Mesenchymal stem cell (in vitro differentiated cells and primary cell): Measurements from ENCODE around the gene ACTR6.

Experiments used
- DNase-seq: peaks from one replicate; pipeline ENCODE4 v3.0.0-alpha.2; 2013
- H2AFZ ChIP-seq: one replicate; pipeline ENCODE4 v1.6.1; 2013; ENCODE audit warnings: low read depth, mild to moderate bottlenecking, control low read depth, inconsistent platforms, low read length, moderate library complexity
- H2AK5ac ChIP-seq: 2 replicates; pipeline ENCODE4 v1.6.1; 2013; ENCODE audit warnings: low read length, moderate library complexity, mild to moderate bottlenecking, inconsistent platforms; ENCODE audit not compliant: severe bottlenecking
- H2BK120ac ChIP-seq: one replicate; pipeline ENCODE4 v1.6.1; 2013; ENCODE audit warnings: low read depth, mild to moderate bottlenecking, inconsistent platforms, low read length, moderate library complexity
- H2BK12ac ChIP-seq, 2 experiments: one replicate each; pipeline ENCODE4 v1.6.1; 2013; ENCODE audit warnings: inconsistent platforms in 2 of 2, low read length in 2 of 2, mild to moderate bottlenecking in 2 of 2, moderate library complexity in 2 of 2, control low read depth in 1 of 2
- H2BK15ac ChIP-seq: one replicate; pipeline ENCODE4 v1.6.1; 2013; ENCODE audit warnings: mild to moderate bottlenecking, low read depth, inconsistent platforms; ENCODE audit not compliant: poor library complexity, severe bottlenecking
- H2BK5ac ChIP-seq: 2 replicates; pipeline ENCODE4 v1.6.1; 2013; ENCODE audit warnings: low read depth, mild to moderate bottlenecking, low read length, control low read depth, inconsistent platforms; ENCODE audit not compliant: poor library complexity, severe bottlenecking
- H3K14ac ChIP-seq, 2 experiments: one replicate each; pipeline ENCODE4 v1.6.1; 2013; ENCODE audit warnings: inconsistent platforms in 2 of 2, low read length in 2 of 2, control low read depth in 1 of 2, mild to moderate bottlenecking in 1 of 2, moderate library complexity in 1 of 2
- H3K18ac ChIP-seq, 2 experiments: one replicate each; pipeline ENCODE4 v1.6.1; 2013; ENCODE audit warnings: inconsistent platforms in 2 of 2, low read length in 2 of 2, control low read depth in 1 of 2, low read depth in 1 of 2, mild to moderate bottlenecking in 1 of 2
- H3K23ac ChIP-seq, 2 experiments: one replicate each; pipeline ENCODE4 v1.6.1; 2013; ENCODE audit warnings: inconsistent platforms in 2 of 2, low read length in 2 of 2, mild to moderate bottlenecking in 2 of 2, moderate library complexity in 2 of 2, control low read depth in 1 of 2
- H3K27ac ChIP-seq: 2 replicates; pipeline ENCODE4 v1.5.1; 2013; ENCODE audit warnings: mild to moderate bottlenecking, moderate library complexity, low read length, control low read depth, inconsistent platforms; ENCODE audit not compliant: poor library complexity, severe bottlenecking
- H3K27me3 ChIP-seq, 2 experiments: 2 replicates each; pipeline versions ENCODE4 v1.6.1 to v1.7.0; 2013; ENCODE audit warnings: low read length in 2 of 2, mild to moderate bottlenecking in 2 of 2, moderate library complexity in 2 of 2, control low read depth in 1 of 2, inconsistent platforms in 1 of 2; ENCODE audit not compliant: control insufficient read depth in 1 of 2, insufficient read depth in 1 of 2
- H3K36me3 ChIP-seq, 2 experiments: 2 replicates each; pipeline versions ENCODE4 v1.6.1 to v1.7.0; 2013; ENCODE audit warnings: low read length in 2 of 2, control low read depth in 1 of 2, inconsistent platforms in 1 of 2, low read depth in 1 of 2, mild to moderate bottlenecking in 1 of 2; ENCODE audit not compliant: insufficient read depth in 2 of 2, control insufficient read depth in 1 of 2
- H3K4ac ChIP-seq, 2 experiments: one replicate each; pipeline ENCODE4 v1.6.1; 2013; ENCODE audit warnings: inconsistent platforms in 2 of 2, low read length in 2 of 2, mild to moderate bottlenecking in 2 of 2, moderate library complexity in 2 of 2, control low read depth in 1 of 2, low read depth in 1 of 2
- H3K4me1 ChIP-seq: 2 replicates; pipeline ENCODE4 v1.6.1; 2013; ENCODE audit warnings: low read depth, low read length, control low read depth; ENCODE audit not compliant: control insufficient read depth, insufficient read depth
- H3K4me2 ChIP-seq: 2 replicates; pipeline ENCODE4 v1.6.1; 2013; ENCODE audit warnings: low read length, mild to moderate bottlenecking, inconsistent platforms; ENCODE audit not compliant: poor library complexity, severe bottlenecking
- H3K4me3 ChIP-seq, 2 experiments: 2 replicates each; pipeline versions ENCODE4 v1.5.1 to v1.7.0; 2013; ENCODE audit warnings: low read length in 2 of 2, mild to moderate bottlenecking in 2 of 2, control low read depth in 1 of 2, low read depth in 1 of 2; ENCODE audit not compliant: insufficient read depth in 1 of 2
- H3K79me1 ChIP-seq: replicated peaks from 2 replicates; pipeline ENCODE4 v1.6.1; 2013; ENCODE audit warnings: mild to moderate bottlenecking, control low read depth, low read length, inconsistent platforms; ENCODE audit not compliant: poor library complexity, severe bottlenecking
- H3K9ac ChIP-seq: 2 replicates; pipeline ENCODE4 v1.7.0; 2013; ENCODE audit warnings: mild to moderate bottlenecking, low read length, moderate library complexity
- H3K9me3 ChIP-seq: 2 replicates; pipeline ENCODE4 v1.7.0; 2013; ENCODE audit warnings: mild to moderate bottlenecking, low read length; ENCODE audit not compliant: control insufficient read depth
- H4K8ac ChIP-seq: one replicate; pipeline ENCODE4 v1.6.1; 2013; ENCODE audit warnings: inconsistent platforms, mild to moderate bottlenecking, low read length, moderate library complexity
- H4K91ac ChIP-seq: one replicate; pipeline ENCODE4 v1.6.1; 2013; ENCODE audit warnings: mild to moderate bottlenecking, low read length, inconsistent platforms
- WGBS: methylation state at CpG from one replicate; pipeline ENCODE4 v1.1.7; 2013; ENCODE audit warnings: mixed read lengths; 5-methylcytosine and 5-hydroxymethylcytosine counted together

Gene ACTR6

GRCh38 chr12:100267603-100268281 is 67.1 kb downstream of the ACTR6 start:
- H4K8ac ChIP-seq: peak overlapping the region; percentile 51
- peak overlapping the region; percentile 67 for H2BK5ac ChIP-seq
- H3K27me3 ChIP-seq: no peaks in the 10 kb centered on the region
- peak overlapping the region; percentile 44 to 91 for H3K18ac ChIP-seq
- peak overlapping the region; percentile 70 for H2BK15ac ChIP-seq
- H3K4me2 ChIP-seq: peak overlapping the region; percentile 77
- no peak overlapping the region for H2BK12ac ChIP-seq
- peak overlapping the region; percentile 90 for H3K27ac ChIP-seq
- peak overlapping the region in 1 of 2 experiments; percentile 87 for H3K23ac ChIP-seq
- DNase-seq: peak; percentile 55
- peak overlapping the region; percentile 99 for H3K9ac ChIP-seq
- WGBS: under 1% methylated on average over 25 of the region's 33 CpGs
- peak overlapping the region in 1 of 2 experiments; percentile 4 for H3K14ac ChIP-seq
- peak overlapping the region; percentile 82 for H4K91ac ChIP-seq
- H3K79me1 ChIP-seq: peaks cover 2% of the 10 kb centered on the region
- H3K36me3 ChIP-seq: peaks cover 0 to 4% of the 10 kb centered on the region in 2 experiments
- peak overlapping the region; percentile 95 to 96 for H3K4me3 ChIP-seq
- peaks cover 3% of the 10 kb centered on the region for H3K4me1 ChIP-seq
- H3K9me3 ChIP-seq: no peaks in the 10 kb centered on the region
- H2AFZ ChIP-seq: peak overlapping the region; percentile 72
- peak overlapping the region; percentile 44 to 71 for H3K4ac ChIP-seq
- H2BK120ac ChIP-seq: peak overlapping the region; percentile 52
- no peak overlapping the region for H2AK5ac ChIP-seq

GRCh38 chr12:100268835-100269564 is 68.4 kb downstream of the ACTR6 start:
- Histone ChIP-seq H3K79me1 (peaks cover 2% of the 10 kb centered on the region), H2AK5ac (no peak overlapping the region), H3K36me3 (peaks cover 0 to 4% of the 10 kb centered on the region in 2 experiments), H3K4ac (no peak overlapping the region), H4K8ac (no peak overlapping the region), H2BK5ac (no peak overlapping the region), H2BK120ac (no peak overlapping the region), H2BK15ac (no peak overlapping the region), H3K9ac (peak overlapping the region; percentile 99), H3K23ac (no peak overlapping the region), H3K27me3 (no peaks in the 10 kb centered on the region), H3K27ac (no peak overlapping the region), H3K18ac (no peak overlapping the region), H3K9me3 (no peaks in the 10 kb centered on the region), H3K4me2 (peak overlapping the region; percentile 50), H2AFZ (no peak overlapping the region), H4K91ac (no peak overlapping the region), H2BK12ac (no peak overlapping the region), H3K4me3 (peak overlapping the region in 1 of 2 experiments; percentile 95), H3K14ac (no peak overlapping the region), H3K4me1 (peaks cover 3% of the 10 kb centered on the region)
- peak; percentile 53 for DNase-seq
- 47% methylated on average over 5 of the region's 5 CpGs for WGBS

GRCh38 chr12:100273782-100274181 is 73.2 kb downstream of the ACTR6 start:
- H3K4me1 ChIP-seq: peaks cover 1% of the 10 kb centered on the region
- no peak overlapping the region for H3K27ac ChIP-seq
- 100% methylated on average over 3 of the region's 4 CpGs for WGBS
- DNase-seq: no peak
- H3K36me3 ChIP-seq: peaks cover 0 to 9% of the 10 kb centered on the region in 2 experiments
- H2AFZ ChIP-seq: no peak overlapping the region
- no peak overlapping the region for H3K4me3 ChIP-seq
- peaks cover 9% of the 10 kb centered on the region for H3K79me1 ChIP-seq
- no peak overlapping the region for H3K9ac ChIP-seq
- H3K23ac ChIP-seq: no peak overlapping the region
- H3K9me3 ChIP-seq: no peaks in the 10 kb centered on the region
- no peak overlapping the region for H3K14ac ChIP-seq
- H2BK5ac ChIP-seq: no peak overlapping the region
- H2BK15ac ChIP-seq: no peak overlapping the region
- H3K4ac ChIP-seq: no peak overlapping the region
- H3K27me3 ChIP-seq: no peaks in the 10 kb centered on the region
- H2BK12ac ChIP-seq: no peak overlapping the region
- no peak overlapping the region for H4K8ac ChIP-seq
- H2BK120ac ChIP-seq: no peak overlapping the region
- no peak overlapping the region for H2AK5ac ChIP-seq
- H3K4me2 ChIP-seq: no peak overlapping the region
- no peak overlapping the region for H3K18ac ChIP-seq
- no peak overlapping the region for H4K91ac ChIP-seq
